Measurements from ENCODE around the gene C3orf20. TPM values are rescaled to one million over a fixed set of nuclear protein-coding genes. Genes with fewer than 3 reads are reported as not detected.

Gene C3orf20
- total and polyA plus RNA-seq, 2 of the 13 experiments (the other 11 are each of a cell fraction or from before 2014, with no cell fraction given): 0.03 to 0.04 TPM

- TF ChIP-seq, protein P1, sequence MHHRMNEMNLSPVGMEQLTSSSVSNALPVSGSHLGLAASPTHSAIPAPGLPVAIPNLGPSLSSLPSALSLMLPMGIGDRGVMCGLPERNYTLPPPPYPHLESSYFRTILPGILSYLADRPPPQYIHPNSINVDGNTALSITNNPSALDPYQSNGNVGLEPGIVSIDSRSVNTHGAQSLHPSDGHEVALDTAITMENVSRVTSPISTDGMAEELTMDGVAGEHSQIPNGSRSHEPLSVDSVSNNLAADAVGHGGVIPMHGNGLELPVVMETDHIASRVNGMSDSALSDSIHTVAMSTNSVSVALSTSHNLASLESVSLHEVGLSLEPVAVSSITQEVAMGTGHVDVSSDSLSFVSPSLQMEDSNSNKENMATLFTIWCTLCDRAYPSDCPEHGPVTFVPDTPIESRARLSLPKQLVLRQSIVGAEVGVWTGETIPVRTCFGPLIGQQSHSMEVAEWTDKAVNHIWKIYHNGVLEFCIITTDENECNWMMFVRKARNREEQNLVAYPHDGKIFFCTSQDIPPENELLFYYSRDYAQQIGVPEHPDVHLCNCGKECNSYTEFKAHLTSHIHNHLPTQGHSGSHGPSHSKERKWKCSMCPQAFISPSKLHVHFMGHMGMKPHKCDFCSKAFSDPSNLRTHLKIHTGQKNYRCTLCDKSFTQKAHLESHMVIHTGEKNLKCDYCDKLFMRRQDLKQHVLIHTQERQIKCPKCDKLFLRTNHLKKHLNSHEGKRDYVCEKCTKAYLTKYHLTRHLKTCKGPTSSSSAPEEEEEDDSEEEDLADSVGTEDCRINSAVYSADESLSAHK (CRISPR knock-in tag; IDR thresholded peaks at IDR 0.05; ENCODE audit: borderline replicate concordance): no peak
- TF ChIP-seq, protein P2, sequence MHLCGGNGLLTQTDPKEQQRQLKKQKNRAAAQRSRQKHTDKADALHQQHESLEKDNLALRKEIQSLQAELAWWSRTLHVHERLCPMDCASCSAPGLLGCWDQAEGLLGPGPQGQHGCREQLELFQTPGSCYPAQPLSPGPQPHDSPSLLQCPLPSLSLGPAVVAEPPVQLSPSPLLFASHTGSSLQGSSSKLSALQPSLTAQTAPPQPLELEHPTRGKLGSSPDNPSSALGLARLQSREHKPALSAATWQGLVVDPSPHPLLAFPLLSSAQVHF (CRISPR knock-in tag; IDR thresholded peaks at IDR 0.05): no peak
- peak; percentile 76; the same call in 1 of the 2 replicates for TF ChIP-seq CREBL2 (CRISPR knock-in tag; IDR thresholded peaks at IDR 0.05; ENCODE audit: borderline replicate concordance)
- 0 out of 2 replicates have a peak, but pooled peaks have one; percentile 41 for TF ChIP-seq ZFP36L1 (CRISPR knock-in tag; IDR thresholded peaks at IDR 0.05)
- peak; percentile 42 for TF ChIP-seq NCOA2 (CRISPR knock-in tag; IDR thresholded peaks at IDR 0.05)
- no peak for TF ChIP-seq ZNF432 (CRISPR knock-in tag; IDR thresholded peaks at IDR 0.05; ENCODE audit: borderline replicate concordance)
- no peak for TF ChIP-seq NR3C1 (CRISPR knock-in tag; IDR thresholded peaks at IDR 0.05)
- no peak for TF ChIP-seq ZNF709 (CRISPR knock-in tag; IDR thresholded peaks at IDR 0.05)
- TF ChIP-seq KDM2A (CRISPR knock-in tag; IDR thresholded peaks at IDR 0.05; ENCODE audit: borderline replicate concordance, low read depth): peak; percentile 95
- peak; percentile 36; the same call in 1 of the 2 replicates for TF ChIP-seq SMAD1 (CRISPR knock-in tag; IDR thresholded peaks at IDR 0.05; ENCODE audit: borderline replicate concordance, low read depth)
- TF ChIP-seq ISX (CRISPR knock-in tag; conservative IDR thresholded peaks at IDR 0.05): no peak
- TF ChIP-seq ZBTB20 (CRISPR knock-in tag; IDR thresholded peaks at IDR 0.05; ENCODE audit: borderline replicate concordance, low read depth): peak; percentile 72; the same call in 1 of the 2 replicates
- TF ChIP-seq TFDP2 (CRISPR knock-in tag; IDR thresholded peaks at IDR 0.05): 0 out of 2 replicates have a peak, but pooled peaks have one; percentile 21
- TF ChIP-seq CEBPZ (IDR thresholded peaks at IDR 0.05; ENCODE audit: low read length): no peak
- TF ChIP-seq ZNF138 (CRISPR knock-in tag; IDR thresholded peaks at IDR 0.05; ENCODE audit: low read depth): peak; percentile 29; the same call in 1 of the 2 replicates
- TF ChIP-seq ISL2 (CRISPR knock-in tag; IDR thresholded peaks at IDR 0.05): peak; percentile 73
- TF ChIP-seq HNF4A (CRISPR knock-in tag; IDR thresholded peaks at IDR 0.05): peak; percentile 38; the same call in 1 of the 2 replicates
- TF ChIP-seq REPIN1 (CRISPR knock-in tag; IDR thresholded peaks at IDR 0.05; ENCODE audit: borderline replicate concordance, low read depth): no peak
Measured at GRCh38 chr3:14651440-14652251, 23.3 kb upstream of the C3orf20 start, which contains the start of gene CCDC174 (continued).

Data from HepG2 (cell line).